Stimulated activated CD8-positive, alpha-beta memory T cell treated with anti-CD3 and anti-CD28 coated beads, Interleukin-15, amount 100 ng/mL, for 48 hours (primary cell): ENCODE measurements around the gene FOXJ2.
"Not testable (repeated sequence)": the region's sequence is repeated elsewhere in the genome, so short reads cannot be mapped to it uniquely, and the experiment has no call there.

Source experiments
- DNase-seq, 2 donors: peaks; one replicate each; pipeline ENCODE4 v3.0.0-alpha.2; 2020; ENCODE audit warnings: low read depth in 2 of 2

Gene FOXJ2

DNA sequence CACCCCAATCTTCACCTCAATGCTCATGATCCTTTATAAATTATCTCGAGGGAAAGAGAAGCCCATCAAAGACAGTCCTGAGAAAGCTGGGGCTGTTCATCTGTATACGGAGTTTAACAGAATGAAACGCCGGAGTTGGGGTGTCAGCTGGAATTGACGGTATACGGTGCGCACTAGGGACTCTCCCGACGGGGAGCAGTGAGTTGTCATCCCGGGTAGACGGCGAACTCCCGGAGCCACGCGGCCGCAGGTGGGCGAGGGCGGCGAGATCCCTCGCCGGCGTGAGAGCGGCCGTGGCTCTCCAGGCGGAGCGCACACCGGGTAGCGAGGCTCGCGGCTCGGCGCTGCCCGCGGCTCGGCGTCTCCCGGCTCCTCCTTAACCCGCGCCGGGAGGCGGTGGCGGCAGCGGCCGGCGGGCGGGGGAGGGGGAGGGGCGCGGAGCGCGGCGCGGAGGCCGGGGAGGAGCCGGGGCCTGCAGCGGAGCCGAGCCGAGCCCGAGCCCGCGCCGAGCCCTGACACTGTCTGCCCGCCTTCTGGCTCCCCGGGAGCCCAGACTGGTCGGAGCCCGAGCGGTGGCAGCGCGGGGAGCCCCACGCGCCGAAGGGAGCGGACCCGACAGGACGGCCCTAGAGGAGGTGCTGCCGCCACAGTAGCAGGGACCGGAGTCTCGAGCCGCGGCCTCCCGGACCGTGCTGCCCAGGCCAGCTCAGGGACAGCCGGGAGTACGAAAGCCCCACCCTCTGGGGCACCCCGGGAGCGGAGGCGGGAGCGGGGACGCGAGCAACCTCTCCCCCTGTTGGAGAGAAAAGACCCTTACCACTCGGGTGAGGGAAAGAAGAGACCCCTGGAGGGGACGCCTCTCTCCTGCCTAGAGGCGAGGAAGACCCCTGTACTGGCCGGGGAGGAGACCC is at the start of gene FOXJ2:
TSS of gene FOXJ2 (plus strand) at position 475 of the 911 bp plus-strand sequence. CDS start 7,117 bp downstream, outside the sequence.
- peak; percentile 65 to 71 for DNase-seq

DNA sequence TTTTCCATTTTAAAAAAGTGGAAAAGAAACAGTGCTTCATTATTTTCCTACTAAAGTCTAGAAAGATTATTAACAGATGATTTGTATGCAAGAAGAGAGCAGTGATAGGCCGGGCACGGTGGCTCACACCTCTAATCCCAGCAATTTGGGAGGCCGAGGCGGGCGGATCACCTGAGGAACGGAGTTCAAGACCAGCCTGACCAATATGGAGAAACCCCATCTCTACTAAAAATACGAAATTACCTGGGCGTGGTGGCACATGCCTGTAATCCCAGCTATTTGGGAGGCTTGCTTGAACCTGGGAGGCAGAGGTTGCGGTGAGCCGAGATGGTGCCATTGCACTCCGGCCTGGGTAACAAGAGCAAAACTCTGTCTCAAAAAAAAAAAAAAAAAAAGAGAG is 49.5 kb upstream of the FOXJ2 start:
- not testable (repeated sequence) for DNase-seq

DNA sequence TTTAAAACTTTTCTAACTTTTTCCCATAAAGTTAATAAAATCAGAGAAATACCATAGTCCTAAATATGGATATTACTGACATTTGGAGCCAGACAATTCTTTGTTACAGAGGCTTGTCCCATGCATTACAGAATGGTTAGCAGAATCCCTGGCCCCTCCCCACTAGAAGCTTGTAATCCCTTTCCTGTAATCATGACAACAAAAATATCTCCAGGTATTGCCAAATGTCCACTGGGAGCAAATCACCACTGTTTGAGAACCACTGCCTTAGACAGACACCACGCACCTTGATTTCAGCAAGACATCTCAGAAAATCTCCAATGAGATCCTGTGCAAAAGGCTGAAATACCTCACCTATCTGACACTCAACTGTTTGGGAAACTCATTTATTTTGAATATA is 49.1 kb upstream of the FOXJ2 start:
- DNase-seq, result not testable (repeated sequence)

DNA sequence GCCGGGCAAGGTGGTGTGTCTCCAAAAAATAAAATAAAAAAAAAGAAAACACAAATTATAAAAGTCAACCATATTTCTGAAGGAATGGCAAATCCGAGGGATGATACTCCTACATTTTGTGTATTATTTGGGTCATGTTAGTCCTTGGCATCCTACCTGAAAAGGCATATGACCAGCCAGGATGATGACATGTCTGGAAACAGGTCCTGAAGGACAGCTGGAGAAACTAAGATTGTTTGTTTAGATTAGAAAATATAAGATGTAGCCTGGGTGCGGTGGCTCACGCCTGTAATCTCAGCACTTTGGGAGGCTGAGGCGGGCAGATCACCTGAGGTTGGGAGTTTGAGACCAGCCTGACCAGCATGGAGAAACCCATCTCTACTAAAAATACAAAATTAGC is 47.6 kb upstream of the FOXJ2 start:
- DNase-seq, result no peak

DNA sequence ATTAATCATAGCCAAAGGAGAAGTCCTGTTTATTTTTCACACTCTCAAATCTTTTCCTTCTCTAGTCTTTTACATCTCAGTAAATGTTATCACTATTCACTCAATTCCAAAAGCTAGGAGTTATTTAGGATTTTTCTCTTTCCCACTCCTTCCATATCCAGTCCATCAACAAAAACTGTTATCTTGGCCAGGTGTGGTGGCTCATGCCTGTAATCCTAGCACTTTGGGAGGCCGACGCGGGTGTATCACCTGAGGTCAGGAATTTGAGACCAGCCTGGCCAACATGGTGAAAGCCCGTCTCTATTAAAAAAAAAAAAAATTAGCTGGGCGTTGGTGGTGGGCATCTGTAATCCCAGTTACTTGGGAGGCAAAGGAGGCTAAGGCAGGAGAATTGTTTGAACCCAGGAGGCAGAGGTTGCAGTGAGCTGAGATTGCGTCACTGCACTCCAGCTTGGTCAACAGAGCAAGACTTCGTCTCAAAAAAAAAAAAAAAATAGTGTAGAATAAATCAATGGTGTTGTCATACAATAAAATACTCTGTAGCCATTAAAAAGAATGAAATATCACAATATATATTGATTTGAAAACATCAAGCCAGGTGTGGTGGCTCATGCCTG is 46.6 kb upstream of the FOXJ2 start:
- no peak for DNase-seq

DNA sequence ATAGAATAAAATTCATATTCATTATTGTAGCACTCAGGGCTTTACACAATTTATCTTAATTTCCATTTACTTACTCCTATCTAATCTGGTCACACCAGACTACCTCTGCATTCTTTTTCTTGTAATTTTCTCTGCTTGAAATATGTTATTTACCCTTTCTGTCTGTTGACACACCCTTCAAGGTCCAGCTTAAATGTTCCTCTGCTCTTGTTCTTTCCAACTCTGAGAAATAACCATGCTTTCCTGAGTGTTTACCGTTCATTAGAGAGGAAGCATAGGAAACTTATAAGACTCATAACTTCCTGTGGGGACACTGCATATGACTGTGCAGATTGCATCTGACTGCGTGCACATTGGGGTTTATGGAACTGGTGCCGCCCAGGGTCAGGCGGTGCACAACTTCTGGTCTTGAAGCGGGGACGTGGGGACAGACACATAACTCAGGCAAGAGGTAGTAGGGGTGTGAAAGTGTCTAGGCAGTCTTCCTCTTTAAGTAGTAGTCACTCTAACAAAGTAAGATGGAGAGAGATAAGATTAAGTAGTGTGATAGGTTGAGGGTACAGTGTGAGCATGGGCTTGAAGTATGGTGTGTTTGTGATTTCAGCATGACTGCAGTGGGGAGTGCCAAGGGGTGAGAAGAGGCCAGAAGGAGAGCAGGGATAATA is 42.6 kb upstream of the FOXJ2 start:
- peak; percentile 60 to 71 for DNase-seq

DNA sequence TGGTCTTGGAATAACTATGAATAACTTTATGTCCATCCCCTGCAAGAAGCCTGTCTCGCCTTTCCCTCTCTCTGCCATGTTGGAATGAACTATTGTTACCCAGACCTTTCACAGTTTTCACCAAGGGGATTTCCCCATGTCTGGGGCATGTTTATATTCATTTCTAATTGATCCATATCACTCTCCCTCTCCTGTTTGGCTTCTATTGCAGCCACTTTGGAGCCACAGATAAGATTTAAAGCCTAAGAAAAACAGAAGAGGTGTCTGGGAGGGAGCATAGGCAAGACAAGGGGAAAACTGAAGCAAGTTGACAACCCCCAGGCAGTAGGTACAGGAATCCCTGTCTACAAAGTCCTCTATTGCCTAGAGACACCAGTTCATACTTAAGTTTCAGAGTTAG is 41.0 kb upstream of the FOXJ2 start:
- DNase-seq, result no peak

DNA sequence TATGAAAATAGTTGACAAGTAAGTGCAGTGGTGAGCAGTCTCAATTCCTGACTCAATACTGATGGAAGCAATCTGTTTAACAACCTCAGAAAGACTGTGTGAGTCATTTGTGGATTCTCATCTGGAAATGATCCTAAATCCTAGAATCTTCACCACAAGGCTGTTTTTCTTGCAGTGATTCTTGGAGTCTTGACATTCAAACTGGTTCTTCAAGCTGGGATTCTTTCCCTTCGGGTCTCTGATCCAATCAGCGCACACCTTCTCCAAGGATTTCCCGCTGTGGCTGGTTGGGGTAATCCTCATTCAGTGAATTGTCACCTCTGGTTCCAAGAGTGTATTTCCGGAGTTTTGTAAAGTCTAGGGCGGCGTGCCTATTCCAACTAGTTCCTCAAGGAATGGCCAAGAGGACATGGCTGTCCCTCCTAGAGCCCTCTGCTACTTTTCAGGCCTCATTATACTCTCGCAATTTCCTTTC is 37.7 kb upstream of the FOXJ2 start:
- no peak for DNase-seq

DNA sequence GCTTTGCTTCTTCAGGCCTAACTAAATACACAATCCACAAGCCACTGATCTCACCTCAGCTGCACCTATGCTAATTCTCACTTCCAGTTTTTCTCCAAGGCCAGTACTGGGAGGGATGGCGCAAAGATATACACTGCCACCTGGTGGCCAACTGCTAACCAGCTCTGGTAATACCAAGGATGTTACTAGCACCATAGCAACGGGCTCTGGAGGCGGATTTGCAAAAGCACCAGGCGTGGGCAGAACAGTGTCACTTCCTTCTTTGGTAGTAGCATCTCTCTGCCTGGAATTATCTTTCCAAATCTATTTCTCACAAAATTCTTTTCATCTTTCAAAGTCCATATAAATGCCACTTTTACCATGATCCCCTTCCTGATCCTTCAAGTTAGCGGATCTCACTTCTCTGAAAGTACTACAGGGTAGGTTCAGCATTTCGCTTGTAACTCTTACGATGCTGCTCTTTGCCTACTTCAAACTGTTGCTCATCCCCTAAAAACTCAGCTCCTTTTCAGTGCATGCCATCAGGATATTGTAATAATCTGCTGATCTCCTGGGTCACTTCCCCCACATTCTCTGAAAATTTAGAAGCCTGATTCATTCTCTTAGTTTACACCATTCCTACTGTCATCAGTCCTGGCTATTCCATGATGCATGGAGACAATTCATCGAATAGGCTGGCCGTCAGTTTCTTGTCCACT is 37.1 kb upstream of the FOXJ2 start:
- DNase-seq, result peak; percentile 68 to 75

DNA sequence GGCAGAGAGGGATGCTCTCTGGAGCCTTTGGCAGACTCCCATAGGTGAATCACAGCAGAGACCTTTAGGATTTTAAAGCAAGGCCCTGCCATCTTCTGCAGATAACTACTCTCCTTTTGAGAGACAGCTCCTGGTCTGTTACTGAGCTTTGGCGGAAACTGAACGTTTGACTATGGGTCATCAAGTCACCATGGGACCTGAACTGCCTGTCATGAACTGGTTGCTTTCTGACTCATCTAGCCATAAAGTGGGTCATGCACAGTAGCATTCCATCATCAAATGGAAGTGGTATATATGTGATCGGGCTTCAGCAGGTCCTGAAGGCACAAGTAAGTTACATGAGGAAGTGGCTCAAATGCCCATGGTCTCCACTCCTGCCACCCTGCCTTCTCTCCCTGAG is 31.7 kb upstream of the FOXJ2 start:
- not testable (repeated sequence) for DNase-seq

DNA sequence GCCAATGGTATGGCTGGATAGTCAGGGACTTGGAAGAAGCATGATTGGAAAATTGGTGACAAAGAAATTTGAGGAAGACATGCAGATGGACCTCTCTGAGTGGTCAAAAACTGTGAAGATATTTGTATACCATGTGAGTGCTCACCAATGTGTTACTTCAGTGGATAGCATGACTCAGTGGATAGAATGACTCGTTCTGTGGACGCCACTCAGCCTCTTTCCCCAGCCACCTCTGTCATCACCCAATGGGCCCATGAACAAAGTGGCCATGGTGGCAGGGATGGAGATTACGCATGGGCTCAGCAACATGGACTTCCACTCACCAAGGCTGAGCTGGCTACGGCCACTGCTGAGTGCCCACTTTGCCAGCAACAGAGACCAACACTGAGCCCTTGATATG is 31.0 kb upstream of the FOXJ2 start:
- not testable (repeated sequence) for DNase-seq

DNA sequence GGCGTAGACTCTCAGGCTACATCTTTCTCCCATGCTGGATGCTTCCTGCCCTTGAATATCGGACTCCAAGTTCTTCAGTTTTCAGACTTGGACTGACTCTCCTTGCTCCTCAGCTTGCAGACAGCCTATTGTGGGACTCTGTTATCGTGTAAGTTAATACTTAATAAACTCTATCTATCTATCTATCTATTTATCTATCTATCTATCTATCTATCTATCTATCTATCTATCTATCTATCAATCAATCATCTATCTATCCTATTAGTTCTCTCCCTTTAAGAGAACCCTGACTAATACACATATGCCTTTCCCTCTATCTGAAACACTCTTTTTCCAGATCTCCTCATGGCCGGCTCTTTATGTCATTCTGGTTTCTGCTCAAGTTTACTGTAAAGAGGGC is 27.6 kb upstream of the FOXJ2 start:
- DNase-seq, result not testable (repeated sequence)

DNA sequence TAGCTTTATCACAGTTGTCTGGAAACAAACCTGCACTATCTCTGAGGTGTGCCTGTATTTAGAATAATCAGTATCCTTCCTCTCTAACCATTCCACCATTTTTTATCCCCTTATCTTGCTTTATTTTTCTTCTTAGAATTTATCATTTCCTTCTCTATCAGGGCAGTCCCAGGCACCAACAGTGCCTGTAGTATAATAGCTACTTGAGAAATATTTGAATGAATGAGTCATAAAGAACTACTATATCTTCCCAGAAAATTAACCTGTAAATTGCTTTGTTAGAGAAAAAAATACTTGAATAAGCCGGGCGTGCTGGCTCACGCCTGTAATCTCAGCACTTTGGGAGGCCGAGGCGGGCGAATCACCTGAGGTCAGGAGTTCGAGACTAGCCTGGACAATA is 21.2 kb upstream of the FOXJ2 start:
- DNase-seq, result no peak

DNA sequence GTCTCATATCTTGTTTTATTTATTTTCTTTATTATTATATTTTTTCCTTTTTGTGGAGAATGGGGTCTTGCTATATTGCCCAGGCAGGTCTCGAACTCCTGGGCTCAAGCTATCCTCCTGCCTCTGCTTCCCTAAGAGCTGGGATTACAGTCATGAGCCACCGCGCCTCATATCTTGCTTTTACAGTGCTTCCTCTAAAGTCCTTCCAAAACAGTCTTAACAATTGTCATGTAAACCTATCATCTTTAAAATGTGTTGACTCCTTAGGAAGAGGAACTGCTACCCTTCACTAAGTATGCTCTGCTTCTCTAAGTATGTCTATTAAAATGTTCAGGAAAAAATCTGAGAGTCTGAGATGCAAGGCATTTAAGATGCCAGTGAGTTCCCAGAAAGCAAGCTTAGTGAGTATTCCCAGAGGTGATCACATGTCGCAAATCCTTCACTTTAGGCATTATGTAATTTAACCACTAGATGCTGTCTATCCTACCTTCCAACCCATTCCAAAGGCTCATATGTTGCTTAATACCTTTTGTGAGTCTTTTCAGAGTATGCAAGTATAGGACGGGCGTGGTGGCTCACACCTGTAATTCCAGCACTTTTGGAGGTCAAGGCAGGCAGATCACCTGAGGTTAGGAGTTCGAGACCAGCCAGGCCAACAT is 19.7 kb upstream of the FOXJ2 start:
- no peak for DNase-seq

DNA sequence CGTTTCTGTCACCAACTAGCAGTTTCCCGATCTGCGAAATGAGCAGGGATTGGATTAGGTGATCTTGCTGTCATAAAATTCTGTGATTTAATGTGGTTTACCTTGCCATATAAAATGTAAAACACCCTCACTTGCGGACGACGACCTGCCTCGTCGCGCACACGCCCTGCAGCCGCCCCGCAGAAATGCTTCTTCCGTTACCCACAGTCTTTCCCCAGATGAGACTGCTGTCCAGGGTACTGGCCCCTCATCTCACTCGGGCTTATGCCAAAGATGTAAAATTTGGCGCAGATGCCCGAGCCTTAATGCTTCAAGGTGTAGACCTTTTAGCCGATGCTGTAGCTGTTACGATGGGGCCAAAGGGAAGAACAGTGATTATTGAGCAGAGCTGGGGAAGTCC is 17.7 kb upstream of the FOXJ2 start:
- no peak for DNase-seq

DNA sequence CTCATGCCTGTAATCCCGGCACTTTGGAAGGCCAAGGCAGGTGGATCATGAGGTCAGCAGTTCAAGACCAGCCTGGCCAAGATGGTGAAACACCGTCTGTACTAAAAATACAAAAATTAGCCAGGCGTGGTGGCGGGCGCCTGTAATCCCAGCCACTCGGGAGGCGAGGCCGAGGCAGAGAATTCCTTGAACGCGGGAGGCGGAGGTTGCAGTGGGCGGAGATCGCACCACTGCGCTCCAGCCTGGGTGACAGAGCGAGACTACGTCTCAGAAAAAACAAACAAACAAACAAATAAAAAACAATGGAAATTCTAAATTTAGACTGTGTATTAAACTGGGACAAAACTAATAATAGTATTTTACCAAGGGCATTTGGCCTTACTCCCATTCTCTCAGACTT is 14.3 kb upstream of the FOXJ2 start:
- not testable (repeated sequence) for DNase-seq

DNA sequence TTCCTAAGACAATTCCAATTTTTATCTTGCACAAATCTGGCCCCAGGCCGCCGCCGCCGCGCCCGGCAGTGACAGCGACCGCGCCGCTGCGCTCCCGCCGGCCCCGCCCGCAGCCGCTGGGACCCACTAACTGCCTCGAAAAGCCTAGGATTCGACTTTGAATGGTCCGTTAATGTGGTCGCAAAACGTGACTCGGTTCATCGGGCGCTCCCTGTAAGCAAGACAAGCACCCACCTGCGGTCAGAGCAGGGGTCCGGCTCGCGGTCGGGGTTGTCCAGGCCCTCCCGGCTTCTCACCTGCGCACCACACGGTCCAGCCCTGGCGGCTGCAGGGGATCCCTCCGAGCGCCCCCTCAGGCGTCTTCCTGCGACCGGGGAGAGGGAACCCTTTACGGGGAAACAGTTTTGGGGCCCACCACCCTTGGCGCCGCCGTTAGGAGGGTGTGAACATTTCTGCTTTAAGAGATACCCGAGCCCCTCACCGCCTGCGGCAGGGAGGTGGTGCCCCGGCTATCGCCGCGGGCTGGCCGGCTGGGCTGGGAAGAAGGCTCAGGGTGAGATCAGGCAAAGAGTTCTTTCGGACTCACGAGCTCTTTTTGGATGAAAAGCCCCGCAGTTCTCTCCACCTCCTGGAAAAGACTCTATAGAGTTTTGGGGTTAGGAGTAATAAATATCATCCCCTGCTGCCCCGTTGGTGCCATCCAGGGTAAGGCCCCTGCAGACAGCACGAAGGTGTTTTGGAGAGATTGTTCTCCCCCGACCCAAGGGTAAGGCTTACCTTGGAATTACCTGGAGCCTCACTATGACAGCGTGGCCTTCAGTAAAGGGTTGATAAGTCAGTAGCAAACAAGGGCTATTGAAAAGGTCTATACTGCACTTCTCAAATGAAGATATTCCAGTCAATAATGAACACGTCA is 13.6 kb upstream of the FOXJ2 start:
- no peak for DNase-seq

DNA sequence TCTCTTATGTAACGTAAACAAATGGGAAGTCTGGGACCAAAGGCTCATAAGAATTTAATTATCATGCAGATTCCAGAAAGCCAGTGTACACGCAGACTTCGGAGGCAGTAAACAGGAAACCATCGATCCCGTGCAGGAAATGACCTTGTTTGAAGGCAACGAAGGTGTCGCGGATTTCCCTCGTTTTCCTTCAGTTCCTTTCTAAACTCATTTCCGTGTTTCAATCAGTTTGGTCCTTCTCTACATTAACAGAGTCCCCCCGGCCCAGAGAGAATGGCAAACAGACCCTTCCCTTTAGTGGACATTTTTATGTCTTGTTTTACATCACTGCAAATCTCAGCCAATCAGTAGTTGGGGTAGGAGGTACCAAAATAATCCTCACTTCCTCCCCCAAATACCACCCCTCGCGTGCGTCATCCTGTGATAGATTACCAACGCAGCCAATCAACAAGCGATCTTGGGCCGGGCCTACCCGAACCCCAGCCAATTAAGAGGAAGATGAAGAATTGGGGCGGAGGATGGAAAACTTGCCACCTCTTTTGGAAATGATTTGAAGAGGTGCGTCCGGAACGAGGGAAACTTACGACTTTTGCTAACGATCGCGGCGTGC is 6.1 kb upstream of the FOXJ2 start:
- peak; percentile 91 to 92 for DNase-seq

DNA sequence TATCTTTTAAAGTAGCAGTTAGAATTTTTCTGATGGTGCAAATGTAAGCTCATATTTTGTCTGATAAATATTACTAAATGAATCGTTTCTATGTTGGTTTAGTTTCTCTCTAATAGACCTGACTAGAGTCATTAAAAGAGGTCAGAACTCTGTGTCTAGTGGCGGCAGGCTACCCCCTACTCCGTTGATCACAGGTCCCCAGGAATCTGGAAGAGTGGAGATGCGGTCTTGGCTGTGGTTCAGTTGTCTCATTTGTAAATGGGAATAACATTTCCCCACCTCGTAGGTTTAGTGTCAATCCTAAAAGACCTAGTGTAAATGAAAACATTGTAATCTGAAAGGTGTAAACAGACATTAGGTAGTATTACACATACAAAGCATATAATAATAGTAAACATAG is 4.7 kb upstream of the FOXJ2 start:
- no peak for DNase-seq

DNA sequence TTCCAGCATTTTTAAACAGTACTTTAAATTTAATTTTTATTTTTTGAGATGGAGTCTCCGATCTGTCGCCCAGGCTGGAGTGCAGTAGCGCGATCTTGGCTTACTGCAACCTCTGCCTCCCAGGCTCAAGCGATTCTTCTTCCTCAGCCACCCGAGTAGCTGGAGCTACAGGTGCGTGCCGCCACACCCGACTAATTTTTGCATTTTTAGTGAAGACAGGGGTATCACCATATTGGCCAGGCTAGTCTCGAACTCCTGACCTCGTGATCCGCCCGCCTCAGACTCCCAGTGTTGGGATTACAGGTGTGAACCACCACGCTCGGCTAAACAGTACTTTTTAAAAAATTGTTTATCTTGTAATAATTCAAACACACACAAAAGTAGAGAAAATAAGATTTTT is 4.2 kb upstream of the FOXJ2 start:
- DNase-seq, result no peak
